ENCODE results near the gene LGR6. TPM values are rescaled to one million over a fixed set of nuclear protein-coding genes. Genes with fewer than 3 reads are reported as not detected.

LGR6 gene
- total and polyA plus RNA-seq, 3 donors from 2014 or later, result 8.1 to 18.4 (median 8.3) TPM

DNA sequence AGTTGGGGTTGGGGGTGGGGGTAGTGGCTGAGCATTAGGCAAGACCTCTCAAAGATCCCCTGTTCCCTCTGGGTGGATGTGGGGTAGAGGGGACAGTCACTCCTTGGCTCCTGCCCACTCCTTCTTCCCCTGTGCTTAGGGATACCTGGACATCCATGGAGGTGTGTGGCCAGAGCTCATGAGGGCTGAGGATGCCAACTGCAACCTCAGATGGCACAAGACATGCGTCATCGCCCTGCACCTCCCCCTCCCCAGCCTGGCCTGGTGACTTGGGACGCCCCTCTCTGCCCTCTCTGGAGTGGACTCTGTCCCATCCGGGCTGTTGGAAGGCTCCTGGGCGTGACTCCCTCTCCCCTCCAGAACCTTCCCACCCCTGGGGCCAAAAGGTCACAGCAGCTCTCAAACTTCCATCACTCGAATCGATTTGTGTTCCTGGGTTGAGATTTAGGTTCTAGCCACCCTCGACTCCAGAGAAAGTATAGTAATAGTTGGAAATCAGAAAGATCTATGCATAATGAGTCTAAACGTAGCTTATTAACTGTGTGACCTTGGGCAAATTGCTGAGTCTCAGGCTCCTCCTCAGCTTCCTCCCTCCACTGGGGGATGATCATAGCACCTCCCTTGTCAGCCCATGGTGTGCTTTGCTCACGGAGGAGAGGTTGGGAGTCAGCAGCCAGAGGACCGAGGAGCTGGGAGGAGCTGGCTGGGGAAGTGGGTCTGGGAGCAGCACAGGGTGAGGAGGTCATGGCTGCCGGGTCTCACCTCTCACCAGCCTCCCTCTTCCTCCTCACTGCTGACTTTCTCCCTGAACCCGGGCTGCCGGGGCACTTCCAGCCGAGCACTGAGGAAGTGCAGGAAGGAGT, 30.9 kb upstream of the LGR6 start:
- Histone ChIP-seq H3K36me3 (ENCODE audit: low read depth, missing control alignments) (no peaks in the 10 kb centered on the region), H3K4me1 (peaks cover 92% of the 10 kb centered on the region), H3K27ac (peak overlapping the region; percentile 60 to 87), H3K4me3 (no peak overlapping the region), H3K27me3 (no peaks in the 10 kb centered on the region), H3K9me3 (no peaks in the 10 kb centered on the region)
- intact Hi-C loops (cut with DNase I; ENCODE audit: low total_unique reads), result no loop called here
- TF ChIP-seq CTCF (IDR thresholded peaks at IDR 0.05) (no peak), POLR2A (IDR thresholded peaks at IDR 0.05) (no peak)
- DNase-seq, result peak; percentile 72
- 30 to 34% methylated on average over 14 to 15 of the region's 15 CpGs for whole genome bisulfite sequencing, 2 donors

- no peaks in the 10 kb centered on the region for H3K9me3 ChIP-seq
- no peaks in the 10 kb centered on the region for H3K27me3 ChIP-seq
- intact Hi-C loops (cut with DNase I; ENCODE audit: low total_unique reads), result no loop called here
- H3K27ac ChIP-seq, result peak overlapping the region; percentile 60 to 87
- no peak for DNase-seq
- no peak for TF ChIP-seq POLR2A (IDR thresholded peaks at IDR 0.05)
- no peak for TF ChIP-seq CTCF (IDR thresholded peaks at IDR 0.05)
- 38 to 45% methylated on average over 8 to 11 of the region's 12 CpGs for WGBS, 2 donors
- peaks cover 99% of the 10 kb centered on the region for H3K4me1 ChIP-seq
- no peak overlapping the region for H3K4me3 ChIP-seq
- H3K36me3 ChIP-seq (ENCODE audit: low read depth, missing control alignments), result no peaks in the 10 kb centered on the region
Measured at GRCh38 chr1:202163281-202164270, 30.0 kb upstream of the LGR6 start.

- 39 to 61% methylated on average over 8 to 11 of the region's 11 CpGs for WGBS, 2 donors
- peak; percentile 71 for DNase-seq
- H3K4me1 ChIP-seq, result peaks cover 92% of the 10 kb centered on the region
Measured at GRCh38 chr1:202164271-202165037, 29.1 kb upstream of the LGR6 start.

More at GRCh38 chr1:202164271-202165037, 29.1 kb upstream of the LGR6 start:
- no peaks in the 10 kb centered on the region for H3K36me3 ChIP-seq (ENCODE audit: low read depth, missing control alignments)
- TF ChIP-seq CTCF (IDR thresholded peaks at IDR 0.05), result no peak
- H3K27ac ChIP-seq, result peak overlapping the region; percentile 60 to 87
- intact Hi-C loops (cut with DNase I; ENCODE audit: low total_unique reads), result no loop called here
- peak overlapping the region in 1 of 2 donors; percentile 33 for H3K4me3 ChIP-seq
- no peaks in the 10 kb centered on the region for H3K9me3 ChIP-seq
- H3K27me3 ChIP-seq, result no peaks in the 10 kb centered on the region

All from testis (tissue), 3 donors.